NCI-H187 (cell line): ENCODE data around the gene FAM50A.
"Not testable (repeated sequence)": the region's sequence is repeated elsewhere in the genome, so short reads cannot be mapped to it uniquely, and the experiment has no call there.

Experiments
- DNase-seq, 2 experiments: peaks; one replicate each; lab custom pipeline; 2025; lab: John Stamatoyannopoulos, UW

FAM50A gene

GRCh38 chrX:154482786-154483185 lies 38.8 kb downstream of the FAM50A start:
- no peak for DNase-seq

- no peak for DNase-seq
Measured at GRCh38 chrX:154483325-154483724, 39.4 kb downstream of the FAM50A start.

GRCh38 chrX:154484255-154485149 lies 40.6 kb downstream of the FAM50A start:
- DNase-seq = no peak

- no peak for DNase-seq
Measured at GRCh38 chrX:154485150-154486051, 41.5 kb downstream of the FAM50A start.

GRCh38 chrX:154486052-154486395 lies 42.1 kb downstream of the FAM50A start:
- no peak for DNase-seq

GRCh38 chrX:154486396-154487207 lies 42.7 kb downstream of the FAM50A start, which contains the start of gene UBL4A:
Gene UBL4A, minus strand, starts transcription at chrX:154486615. Its CDS starts 31 bp downstream, at chrX:154486584.
- DNase-seq = peak in 1 of 2 experiments; percentile 47

- no peak for DNase-seq
Measured at GRCh38 chrX:154487518-154488290, 43.8 kb downstream of the FAM50A start.

GRCh38 chrX:154488336-154489075 lies 44.6 kb downstream of the FAM50A start:
- DNase-seq = no peak

- no peak for DNase-seq
Measured at GRCh38 chrX:154489182-154489581, 45.2 kb downstream of the FAM50A start.

GRCh38 chrX:154490021-154490413 lies 46.1 kb downstream of the FAM50A start:
- DNase-seq = no peak

GRCh38 chrX:154490414-154491083 lies 46.6 kb downstream of the FAM50A start, which contains the start of gene SLC10A3:
Gene SLC10A3, minus strand, starts transcription at chrX:154490629. Its CDS starts 1,689 bp downstream, at chrX:154488940.
- DNase-seq = peak; percentile 85 to 97

- no peak for DNase-seq
Measured at GRCh38 chrX:154494715-154495114, 50.8 kb downstream of the FAM50A start.

- DNase-seq = no peak
Measured at GRCh38 chrX:154495472-154495922, 51.6 kb downstream of the FAM50A start.

GRCh38 chrX:154496591-154497137 lies 52.7 kb downstream of the FAM50A start:
- not testable (repeated sequence) for DNase-seq
